ENCODE data around the gene TNIK.

The TNIK gene

DNA sequence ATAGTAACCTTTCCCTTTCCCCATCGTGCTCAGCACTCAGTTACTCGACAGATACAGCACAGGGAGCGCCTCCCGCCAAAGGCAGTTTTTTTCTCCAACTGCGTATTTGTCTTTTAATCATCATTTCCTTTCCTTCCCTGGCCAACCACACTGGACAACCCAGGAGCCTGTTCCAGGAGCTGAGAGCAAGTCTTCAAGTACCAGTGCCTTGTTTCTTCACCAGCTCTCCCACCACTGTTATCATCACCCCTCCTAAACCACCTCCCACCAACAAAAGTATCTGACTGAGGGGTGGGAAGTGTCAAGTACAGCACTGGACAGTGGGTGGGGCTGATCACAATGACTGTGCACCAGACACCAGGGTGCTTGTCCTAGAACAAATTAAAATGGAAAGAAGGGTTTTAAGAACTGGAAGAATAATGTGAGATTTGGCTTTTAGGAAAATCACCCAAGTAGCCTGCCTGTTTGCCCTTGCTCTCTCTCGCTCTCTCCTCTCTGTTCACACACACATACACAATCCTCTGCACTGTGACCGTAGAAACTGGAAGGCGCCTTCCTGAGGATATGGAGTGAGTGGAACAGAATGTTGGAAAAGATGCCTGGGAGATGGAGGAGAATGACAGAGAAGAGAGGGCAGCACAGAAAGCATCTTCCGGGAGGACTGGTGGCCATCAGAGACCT lies 126.3 kb downstream of the TNIK start:
- DNase-seq (ENCODE audit: low read depth): no peak
- H3K4me3 ChIP-seq (ENCODE audit: control insufficient read depth, low read depth, low read length): no peak overlapping the region
- TF ChIP-seq, protein P1, sequence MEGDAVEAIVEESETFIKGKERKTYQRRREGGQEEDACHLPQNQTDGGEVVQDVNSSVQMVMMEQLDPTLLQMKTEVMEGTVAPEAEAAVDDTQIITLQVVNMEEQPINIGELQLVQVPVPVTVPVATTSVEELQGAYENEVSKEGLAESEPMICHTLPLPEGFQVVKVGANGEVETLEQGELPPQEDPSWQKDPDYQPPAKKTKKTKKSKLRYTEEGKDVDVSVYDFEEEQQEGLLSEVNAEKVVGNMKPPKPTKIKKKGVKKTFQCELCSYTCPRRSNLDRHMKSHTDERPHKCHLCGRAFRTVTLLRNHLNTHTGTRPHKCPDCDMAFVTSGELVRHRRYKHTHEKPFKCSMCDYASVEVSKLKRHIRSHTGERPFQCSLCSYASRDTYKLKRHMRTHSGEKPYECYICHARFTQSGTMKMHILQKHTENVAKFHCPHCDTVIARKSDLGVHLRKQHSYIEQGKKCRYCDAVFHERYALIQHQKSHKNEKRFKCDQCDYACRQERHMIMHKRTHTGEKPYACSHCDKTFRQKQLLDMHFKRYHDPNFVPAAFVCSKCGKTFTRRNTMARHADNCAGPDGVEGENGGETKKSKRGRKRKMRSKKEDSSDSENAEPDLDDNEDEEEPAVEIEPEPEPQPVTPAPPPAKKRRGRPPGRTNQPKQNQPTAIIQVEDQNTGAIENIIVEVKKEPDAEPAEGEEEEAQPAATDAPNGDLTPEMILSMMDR (conservative IDR thresholded peaks at IDR 0.05; ENCODE audit: control insufficient read depth, insufficient read depth, low read depth, low read length): no peak

DNA sequence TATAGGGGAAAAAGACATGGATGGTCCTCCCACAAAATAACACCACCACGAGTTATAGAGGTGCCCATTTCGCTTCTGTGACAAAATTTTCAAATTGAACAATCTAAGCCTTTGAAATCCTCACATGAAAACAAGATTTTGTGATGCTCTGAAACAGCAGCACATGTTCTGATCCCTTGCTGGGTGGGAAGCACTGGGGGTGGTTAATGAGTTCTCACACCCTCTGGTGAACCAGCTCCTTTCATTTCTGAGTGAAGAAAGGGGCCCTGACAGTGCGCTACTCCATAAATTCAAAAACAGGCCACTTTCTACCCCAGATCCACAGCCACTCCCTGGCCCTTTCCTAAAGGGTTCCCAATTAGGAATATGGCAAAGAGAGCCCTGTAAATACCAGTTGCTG lies 129.3 kb downstream of the TNIK start:
- no peak overlapping the region for H3K4me3 ChIP-seq (ENCODE audit: control insufficient read depth, low read depth, low read length)
- TF ChIP-seq, protein P1 (conservative IDR thresholded peaks at IDR 0.05; ENCODE audit: control insufficient read depth, insufficient read depth, low read depth, low read length): no peak

DNA sequence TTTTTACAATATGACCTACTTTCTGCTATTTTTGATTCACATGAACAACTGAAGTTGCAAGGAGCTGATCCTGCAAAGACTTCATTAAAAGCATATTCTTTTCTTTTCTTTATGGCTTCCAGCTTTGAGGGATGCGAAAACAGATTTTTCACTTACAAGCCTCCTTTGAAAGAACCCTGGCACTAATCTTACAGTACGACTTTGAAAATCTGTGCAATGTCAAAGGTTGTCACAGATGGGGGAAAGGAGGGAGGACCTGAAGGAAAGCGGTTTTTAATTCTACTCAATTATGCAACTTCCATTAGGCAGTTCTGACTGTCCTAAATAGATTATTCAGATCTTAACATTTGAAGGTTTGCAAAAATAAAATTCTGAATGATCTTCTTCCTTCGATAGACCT lies 130.5 kb downstream of the TNIK start:
- no peak overlapping the region for H3K4me3 ChIP-seq (ENCODE audit: control insufficient read depth, low read depth, low read length)
- TF ChIP-seq, protein P1 (conservative IDR thresholded peaks at IDR 0.05; ENCODE audit: control insufficient read depth, insufficient read depth, low read depth, low read length): no peak
- DNase-seq (ENCODE audit: low read depth): no peak

More for the DNA sequence above, 129.3 kb downstream of the TNIK start:
- no peak for DNase-seq (ENCODE audit: low read depth)

DNA sequence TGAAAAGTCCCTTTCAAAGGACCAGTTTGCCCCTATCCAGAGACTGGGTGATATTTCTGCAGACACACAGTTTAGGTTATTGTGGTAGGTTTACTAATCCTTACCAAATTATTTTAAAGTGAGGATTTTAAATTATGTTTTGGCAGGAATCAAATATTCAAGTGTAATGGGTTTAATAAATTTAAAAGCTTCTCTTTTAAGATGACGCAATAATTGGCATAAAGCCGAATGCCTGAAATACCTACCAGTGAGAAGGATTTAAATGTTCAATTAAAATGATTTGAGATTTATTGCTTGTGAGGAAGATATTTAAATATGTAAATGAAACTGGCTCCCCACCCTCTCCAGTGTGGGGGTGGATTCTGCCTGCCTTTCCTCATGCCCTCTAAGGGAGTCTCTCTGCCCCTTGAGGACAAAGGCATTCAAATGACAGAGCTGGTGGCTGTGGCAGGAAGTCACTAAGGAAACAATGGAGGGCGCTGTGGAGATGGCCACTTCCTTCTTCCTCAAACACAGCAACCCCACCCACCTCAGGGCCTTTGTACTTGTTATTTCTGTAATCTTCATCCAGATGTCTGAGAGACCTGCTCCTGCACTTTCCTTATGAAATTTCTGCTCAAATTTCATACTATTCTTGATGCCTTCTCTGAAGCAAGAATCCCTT lies 131.7 kb downstream of the TNIK start:
- TF ChIP-seq, protein P1 (conservative IDR thresholded peaks at IDR 0.05; ENCODE audit: control insufficient read depth, insufficient read depth, low read depth, low read length): peak; percentile 5
- no peak overlapping the region for H3K4me3 ChIP-seq (ENCODE audit: control insufficient read depth, low read depth, low read length)
- peak; percentile 30 for DNase-seq (ENCODE audit: low read depth)

DNA sequence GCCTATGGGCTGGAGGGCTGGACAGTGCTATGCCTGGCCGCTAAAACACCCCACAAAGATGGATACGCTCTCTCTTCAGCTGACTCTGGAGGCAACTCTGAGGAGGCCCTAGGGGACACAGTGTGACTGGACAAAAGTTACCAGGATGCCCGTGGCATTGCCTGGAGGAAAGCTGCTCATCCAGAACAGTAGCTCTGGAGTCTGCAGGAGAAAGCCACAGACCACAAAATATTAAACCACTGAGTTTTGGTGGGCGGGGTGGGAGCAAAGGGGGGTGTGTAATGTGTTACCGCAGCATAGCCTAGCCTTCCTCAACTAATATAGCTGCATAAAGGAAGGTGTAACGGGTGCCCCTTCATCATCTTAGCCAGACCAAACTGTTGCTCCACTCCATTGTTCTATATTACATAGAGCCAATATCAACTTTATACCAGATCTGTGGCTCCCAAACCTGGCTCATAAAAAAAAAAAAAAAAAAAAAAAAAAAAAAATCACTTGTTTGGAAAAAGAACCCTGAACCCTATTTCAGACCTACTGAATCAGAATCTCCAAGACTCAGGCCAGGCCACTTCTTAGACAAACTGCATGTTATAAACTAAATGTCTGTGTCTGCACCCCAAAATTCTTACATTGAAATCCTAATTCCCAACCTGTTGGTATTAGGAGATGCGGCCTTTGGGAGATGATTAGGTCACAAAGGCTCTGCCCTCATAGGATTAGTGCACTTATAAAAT lies 132.6 kb downstream of the TNIK start:
- H3K4me3 ChIP-seq (ENCODE audit: control insufficient read depth, low read depth, low read length): no peak overlapping the region
- DNase-seq (ENCODE audit: low read depth): no peak
- TF ChIP-seq, protein P1 (conservative IDR thresholded peaks at IDR 0.05; ENCODE audit: control insufficient read depth, insufficient read depth, low read depth, low read length): no peak

DNA sequence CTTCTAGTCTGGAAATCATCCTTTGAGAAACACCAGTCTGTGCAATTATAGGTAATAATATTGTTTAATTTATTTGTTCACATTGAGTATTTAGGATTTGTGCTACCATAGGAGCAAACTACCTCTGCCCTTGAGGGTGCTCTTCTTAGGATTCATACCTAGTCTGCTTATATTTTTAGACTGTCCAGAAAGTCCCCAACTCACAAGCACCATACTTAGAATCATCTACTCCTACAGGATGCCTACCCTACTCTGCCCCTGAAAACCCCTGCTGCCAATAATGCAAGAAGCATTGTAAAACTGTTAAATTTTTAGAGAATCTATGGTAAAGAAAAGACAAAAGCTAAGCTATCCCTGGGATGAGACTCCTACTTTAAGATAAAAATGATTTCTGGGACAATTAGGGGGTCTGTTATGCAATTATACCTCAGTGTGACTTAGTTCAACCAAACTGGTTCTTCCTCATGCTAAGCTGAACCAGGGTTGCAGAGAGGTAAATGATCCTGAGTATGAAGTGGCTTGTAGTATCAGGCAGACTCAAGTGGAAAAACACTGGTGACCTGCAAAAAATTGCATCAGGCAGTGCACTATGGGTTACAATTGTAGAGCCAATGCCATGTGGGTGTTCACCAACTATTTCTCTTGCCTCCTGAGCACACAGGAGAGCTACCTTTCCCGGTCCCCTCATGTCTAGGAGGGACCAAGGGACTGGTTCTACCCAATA lies 133.3 kb downstream of the TNIK start:
- no peak overlapping the region for H3K4me3 ChIP-seq (ENCODE audit: control insufficient read depth, low read depth, low read length)
- DNase-seq (ENCODE audit: low read depth): no peak
- TF ChIP-seq, protein P1 (conservative IDR thresholded peaks at IDR 0.05; ENCODE audit: control insufficient read depth, insufficient read depth, low read depth, low read length): no peak

Data from fibroblast of mammary gland (primary cell).